Subcutaneous abdominal adipose tissue (tissue), 5 donors: Measurements from ENCODE around the gene INTS14.
A peak's percentile ranks its signal among the peaks of the same experiment; 100 is the strongest.

ENCODE experiments used
- H3K27ac ChIP-seq: one replicate; pipeline ENCODE4 v1.7.0; 2013; ENCODE audit warnings: low read depth, mild to moderate bottlenecking, inconsistent platforms, low read length, moderate library complexity
- H3K27me3 ChIP-seq, 5 donors: one replicate each; pipeline ENCODE4 v1.7.0; 2013; ENCODE audit warnings: low read length in 5 of 5, inconsistent platforms in 1 of 5; ENCODE audit not compliant: control insufficient read depth in 5 of 5, insufficient read depth in 4 of 5
- H3K36me3 ChIP-seq, 5 donors: one replicate each; pipeline ENCODE4 v1.7.0; 2013; ENCODE audit warnings: low read length in 5 of 5; ENCODE audit not compliant: control insufficient read depth in 5 of 5, insufficient read depth in 5 of 5
- H3K4me1 ChIP-seq, 5 donors: one replicate each; pipeline ENCODE4 v1.7.0; 2013; ENCODE audit warnings: low read length in 5 of 5, mild to moderate bottlenecking in 3 of 5, moderate library complexity in 1 of 5; ENCODE audit not compliant: control insufficient read depth in 5 of 5, insufficient read depth in 5 of 5
- H3K4me3 ChIP-seq, 5 donors: one replicate each; pipeline ENCODE4 v1.7.0; 2013; ENCODE audit warnings: low read length in 5 of 5, low read depth in 1 of 5
- H3K9ac ChIP-seq, 5 donors: one replicate each; pipeline ENCODE4 v1.7.0; 2013; ENCODE audit warnings: low read length in 5 of 5, mild to moderate bottlenecking in 4 of 5, moderate library complexity in 3 of 5
- H3K9me3 ChIP-seq, 5 donors: one replicate each; pipeline ENCODE4 v1.7.0; 2013; ENCODE audit warnings: low read length in 5 of 5; ENCODE audit not compliant: control insufficient read depth in 5 of 5
- donor health status: healthy.
- donor health status: healthy.
- donor health status: healthy.
- donor health status: healthy.
- donor health status: healthy.

The INTS14 gene

DNA sequence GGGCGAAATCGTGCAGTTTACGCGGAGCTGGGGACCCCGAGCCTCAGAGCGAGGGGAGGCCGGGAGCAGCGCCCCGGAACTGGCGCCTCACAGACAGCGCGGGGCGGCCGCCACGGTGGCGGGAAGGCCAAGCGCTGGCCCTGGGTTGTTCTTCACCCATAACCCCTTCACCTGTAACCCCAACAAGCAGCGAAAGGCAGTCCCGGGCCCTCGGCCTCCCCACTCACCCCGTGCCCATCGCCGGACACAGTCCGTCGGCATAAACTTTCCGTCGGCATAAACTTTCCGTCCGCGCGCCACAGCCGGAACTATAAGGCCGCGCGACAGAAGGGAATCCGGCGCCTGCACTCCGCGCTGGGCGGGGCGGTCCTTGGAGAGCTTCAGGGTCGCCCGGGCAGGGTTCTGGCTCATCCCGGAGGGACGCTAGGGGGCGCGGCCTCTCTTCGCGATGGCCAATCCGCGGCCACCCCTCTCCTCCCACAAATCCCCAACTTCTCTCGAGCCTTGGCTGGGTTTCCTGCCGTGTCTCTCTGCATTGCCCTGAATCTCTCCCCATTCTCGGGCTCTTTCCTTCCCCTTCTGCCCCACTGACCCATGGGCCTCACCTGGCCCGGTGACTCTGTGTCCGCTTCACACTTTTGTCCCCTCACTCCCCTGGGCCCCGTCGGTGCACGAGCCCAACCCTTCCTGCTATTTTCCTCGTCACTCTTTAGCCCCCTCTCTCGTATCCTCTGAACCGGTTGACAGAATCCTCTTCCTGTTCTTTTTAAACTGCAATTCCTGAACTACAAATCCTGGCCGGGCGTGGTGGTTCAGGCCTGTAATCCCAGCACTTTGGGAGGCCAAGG is at the start of gene INTS14:
INTS14 (minus strand) TSS at position 261 of the 848 bp plus-strand sequence. CDS start 3,751 bp downstream, outside the sequence.
- H3K27me3 ChIP-seq: no peaks in the 10 kb centered on the region
- peaks cover 10 to 29% (median 25%) of the 10 kb centered on the region in 5 donors for H3K4me1 ChIP-seq
- H3K27ac ChIP-seq: peak within 1 kb of the TSS; percentile 86
- no peaks in the 10 kb centered on the region for H3K9me3 ChIP-seq
- peak within 1 kb of the TSS; percentile 94 to 100 (median 98) for H3K9ac ChIP-seq
- H3K36me3 ChIP-seq: peaks cover 0 to 3% (median 0%) of the 10 kb centered on the region in 5 donors
- peak within 1 kb of the TSS; percentile 91 to 98 (median 94) for H3K4me3 ChIP-seq

DNA sequence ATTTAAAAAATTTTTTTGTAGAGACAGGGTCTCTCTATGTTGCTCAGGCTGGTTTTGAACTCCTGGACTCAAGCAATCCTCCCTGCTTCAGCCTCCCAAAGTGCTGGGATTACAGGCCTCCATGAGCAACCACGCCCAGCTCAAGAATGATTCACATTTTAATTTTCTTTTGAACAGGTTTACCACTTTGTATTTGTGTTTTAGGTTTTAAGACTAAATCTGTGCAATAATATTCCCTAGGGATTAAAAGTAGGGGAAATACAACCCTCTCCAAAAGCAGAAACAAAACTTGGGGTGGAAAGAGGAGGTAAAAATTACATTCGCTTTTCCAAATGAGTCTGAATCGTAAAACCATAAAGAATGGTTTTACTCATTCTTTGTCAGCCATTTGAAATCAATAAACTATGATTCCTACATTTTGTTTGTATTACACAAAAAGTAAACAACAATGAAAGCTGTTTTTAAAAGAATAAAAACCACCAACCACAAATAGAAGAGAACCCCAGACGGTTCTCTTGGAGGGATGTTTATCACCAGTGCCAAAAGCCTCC is 48.6 kb upstream of the INTS14 start:
- H3K4me3 ChIP-seq: no peak overlapping the region
- H3K36me3 ChIP-seq: peaks cover 10 to 41% (median 26%) of the 10 kb centered on the region in 5 donors
- H3K27ac ChIP-seq: no peak overlapping the region
- H3K4me1 ChIP-seq: no peaks in the 10 kb centered on the region
- no peaks in the 10 kb centered on the region for H3K9me3 ChIP-seq
- no peaks in the 10 kb centered on the region for H3K27me3 ChIP-seq
- H3K9ac ChIP-seq: no peak overlapping the region

- Histone ChIP-seq H3K27ac (no peak overlapping the region), H3K9me3 (no peaks in the 10 kb centered on the region), H3K36me3 (peaks cover 21 to 52% (median 33%) of the 10 kb centered on the region in 5 donors), H3K9ac (no peak overlapping the region), H3K4me1 (no peaks in the 10 kb centered on the region), H3K27me3 (no peaks in the 10 kb centered on the region), H3K4me3 (no peak overlapping the region)
These were observed 44.5 kb upstream of the INTS14 start for GRCh38 chr15:65655457-65655856.

DNA sequence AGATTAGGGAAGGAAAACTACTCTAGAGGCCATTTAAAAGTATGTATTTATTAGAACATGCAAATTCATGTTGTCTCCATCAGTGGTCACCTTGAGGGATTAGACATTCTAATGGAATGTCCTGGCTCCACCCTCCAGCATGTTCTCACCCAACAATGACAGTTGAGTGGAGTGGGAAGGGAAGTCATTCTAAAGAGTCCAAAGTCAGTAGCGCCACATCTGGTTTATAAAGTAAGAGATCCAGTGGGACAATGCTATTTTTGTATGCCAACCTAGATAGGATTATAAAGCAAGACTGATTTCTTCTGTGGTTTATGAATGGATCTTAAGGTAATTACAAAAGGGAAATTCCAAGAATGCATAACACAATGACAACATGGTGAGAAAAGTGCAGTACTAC is 44.1 kb upstream of the INTS14 start:
- Histone ChIP-seq H3K4me1 (no peaks in the 10 kb centered on the region), H3K27ac (no peak overlapping the region), H3K27me3 (no peaks in the 10 kb centered on the region), H3K9ac (no peak overlapping the region), H3K36me3 (peaks cover 19 to 56% (median 32%) of the 10 kb centered on the region in 5 donors), H3K9me3 (no peaks in the 10 kb centered on the region), H3K4me3 (no peak overlapping the region)

- H3K27me3 ChIP-seq: no peaks in the 10 kb centered on the region
- no peak overlapping the region for H3K27ac ChIP-seq
- H3K4me1 ChIP-seq: no peaks in the 10 kb centered on the region
- peaks cover 17 to 57% (median 32%) of the 10 kb centered on the region in 5 donors for H3K36me3 ChIP-seq
- no peaks in the 10 kb centered on the region for H3K9me3 ChIP-seq
- H3K9ac ChIP-seq: no peak overlapping the region
- H3K4me3 ChIP-seq: no peak overlapping the region
These were observed 43.0 kb upstream of the INTS14 start for GRCh38 chr15:65653801-65654521.

DNA sequence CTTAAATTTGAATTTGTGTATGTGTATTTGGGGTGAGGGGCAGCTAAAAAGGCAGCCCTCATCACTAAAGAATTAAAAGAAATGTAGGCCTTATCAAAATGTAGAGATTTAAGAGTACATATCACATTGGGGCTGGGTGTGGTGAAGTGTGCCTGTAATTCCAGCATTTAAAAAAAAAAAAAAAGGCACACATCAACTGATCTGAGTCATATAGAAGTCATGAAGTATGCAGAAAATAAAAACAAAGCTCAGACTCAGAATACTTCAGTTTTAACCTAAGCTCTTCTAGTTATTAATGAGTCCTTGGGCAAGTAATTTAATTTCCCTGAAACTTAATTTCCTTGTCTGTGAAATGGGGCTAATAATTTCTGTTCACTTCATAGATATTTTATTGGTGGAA is 42.4 kb upstream of the INTS14 start:
- peaks cover 17 to 57% (median 32%) of the 10 kb centered on the region in 5 donors for H3K36me3 ChIP-seq
- no peaks in the 10 kb centered on the region for H3K27me3 ChIP-seq
- H3K4me1 ChIP-seq: no peaks in the 10 kb centered on the region
- no peak overlapping the region for H3K27ac ChIP-seq
- H3K9ac ChIP-seq: no peak overlapping the region
- no peak overlapping the region for H3K4me3 ChIP-seq
- no peaks in the 10 kb centered on the region for H3K9me3 ChIP-seq

DNA sequence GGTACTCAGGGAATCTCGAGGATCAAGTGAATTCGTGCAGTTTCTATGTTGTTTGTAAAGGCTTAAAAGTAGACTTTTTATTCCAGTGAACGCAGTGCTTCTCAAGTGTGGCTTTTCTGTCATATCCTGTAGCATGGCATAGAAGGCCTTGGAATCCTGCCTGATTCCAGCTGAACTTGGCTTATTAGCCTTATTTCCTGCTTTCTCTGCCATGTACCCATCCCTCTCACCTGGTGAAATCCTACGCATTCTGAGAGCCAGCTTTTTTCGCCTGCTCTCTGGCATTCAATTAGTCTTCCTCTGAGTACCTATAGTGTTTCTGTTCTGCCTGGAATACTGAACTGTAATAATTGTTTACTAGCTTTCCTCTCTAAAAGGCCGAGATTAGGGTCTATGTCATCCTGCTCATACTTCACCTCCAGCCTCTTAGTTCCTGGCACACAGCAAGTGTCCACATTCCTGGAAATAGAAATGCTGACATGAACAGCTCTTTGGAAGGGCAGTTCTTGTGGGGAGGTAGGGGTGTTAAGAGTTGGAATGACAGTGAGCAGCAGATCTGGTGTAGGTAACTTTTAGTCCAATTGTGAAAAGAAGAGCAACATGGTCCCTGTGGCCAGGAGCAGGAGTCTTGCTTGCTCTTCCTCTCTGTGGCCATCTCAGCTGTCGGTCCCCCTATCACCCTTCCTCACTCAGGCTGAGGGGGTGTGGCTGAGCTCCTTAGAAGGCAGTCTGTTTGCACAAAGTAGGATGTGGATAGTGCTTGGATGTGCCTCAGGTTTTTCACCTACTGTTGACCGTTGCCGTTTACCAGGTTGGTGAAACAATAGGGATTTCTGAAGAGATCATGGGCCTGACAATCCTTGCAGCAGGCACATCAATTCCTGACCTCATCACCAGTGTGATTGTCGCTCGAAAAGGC is 41.2 kb upstream of the INTS14 start:
- no peak overlapping the region for H3K27ac ChIP-seq
- no peaks in the 10 kb centered on the region for H3K27me3 ChIP-seq
- no peak overlapping the region for H3K4me3 ChIP-seq
- H3K9ac ChIP-seq: no peak overlapping the region
- H3K4me1 ChIP-seq: no peaks in the 10 kb centered on the region
- H3K36me3 ChIP-seq: peaks cover 17 to 51% (median 30%) of the 10 kb centered on the region in 5 donors
- no peaks in the 10 kb centered on the region for H3K9me3 ChIP-seq

DNA sequence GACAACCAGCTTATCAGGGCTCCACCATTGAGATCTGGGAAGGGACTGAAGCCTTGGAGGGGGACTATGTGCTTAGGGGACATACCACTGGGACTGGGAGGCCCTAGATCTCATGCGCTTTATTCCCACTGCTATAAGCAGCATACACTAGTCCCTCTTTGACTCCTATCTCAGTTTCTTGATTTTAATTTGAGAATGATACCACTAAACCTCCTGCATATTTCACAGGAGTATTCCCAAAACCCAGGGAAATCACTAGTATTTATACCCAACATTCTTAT is 40.1 kb upstream of the INTS14 start:
- no peaks in the 10 kb centered on the region for H3K27me3 ChIP-seq
- H3K27ac ChIP-seq: no peak overlapping the region
- H3K4me3 ChIP-seq: no peak overlapping the region
- H3K9ac ChIP-seq: no peak overlapping the region
- peaks cover 17 to 49% (median 29%) of the 10 kb centered on the region in 5 donors for H3K36me3 ChIP-seq
- no peaks in the 10 kb centered on the region for H3K9me3 ChIP-seq
- H3K4me1 ChIP-seq: no peaks in the 10 kb centered on the region

- no peak overlapping the region for H3K4me3 ChIP-seq
- H3K9me3 ChIP-seq: no peaks in the 10 kb centered on the region
- H3K4me1 ChIP-seq: no peaks in the 10 kb centered on the region
- H3K27me3 ChIP-seq: no peaks in the 10 kb centered on the region
- no peak overlapping the region for H3K27ac ChIP-seq
- H3K9ac ChIP-seq: no peak overlapping the region
- H3K36me3 ChIP-seq: peaks cover 17 to 44% (median 24%) of the 10 kb centered on the region in 5 donors
These were observed 39.5 kb upstream of the INTS14 start for GRCh38 chr15:65650312-65651041.
